Astrocyte (in vitro differentiated cells and primary cell): ENCODE measurements around the gene EARS2. TPM values are rescaled to one million over a fixed set of nuclear protein-coding genes. Genes with fewer than 3 reads are reported as not detected.

Experiments
- DNase-seq: peaks from one replicate; pipeline ENCODE4 v3.0.0-alpha.2; 2010; ENCODE audit warnings: low read depth
- FAIRE-seq: peaks from 2 replicates; lab custom pipeline; 2011; peaks lifted over from hg19 to GRCh38; lab: Jason Lieb, UNC
- H2AFZ ChIP-seq: 2 replicates; pipeline ENCODE4 v1.6.0; 2012; ENCODE audit warnings: low read depth, low read length, inconsistent platforms
- H3K27ac ChIP-seq: 2 replicates; pipeline ENCODE4 v1.5.1; 2011; ENCODE audit warnings: low read depth, low read length, inconsistent platforms
- H3K27me3 ChIP-seq: 2 replicates; pipeline ENCODE4 v1.6.0; 2011; ENCODE audit warnings: low read length, inconsistent platforms; ENCODE audit not compliant: insufficient read depth
- H3K36me3 ChIP-seq: 2 replicates; pipeline ENCODE4 v1.5.1; 2011; ENCODE audit warnings: low read length, inconsistent platforms; ENCODE audit not compliant: insufficient read depth
- H3K4me1 ChIP-seq: 2 replicates; pipeline ENCODE4 v1.5.1; 2011; ENCODE audit warnings: low read length, inconsistent platforms; ENCODE audit not compliant: insufficient read depth
- H3K4me2 ChIP-seq: 2 replicates; pipeline ENCODE4 v1.6.0; 2012; ENCODE audit warnings: low read length, inconsistent platforms
- H3K4me3 ChIP-seq: 2 replicates; pipeline ENCODE4 v1.5.1; 2011; ENCODE audit warnings: low read depth, mild to moderate bottlenecking, low read length, inconsistent platforms; ENCODE audit not compliant: insufficient read depth
- H3K79me2 ChIP-seq: 2 replicates; pipeline ENCODE4 v1.6.0; 2012; ENCODE audit warnings: mild to moderate bottlenecking, low read length, inconsistent platforms; ENCODE audit not compliant: insufficient read depth
- H3K9ac ChIP-seq: 2 replicates; pipeline ENCODE4 v1.6.0; 2012; ENCODE audit warnings: mild to moderate bottlenecking, low read length, inconsistent platforms
- H3K9me3 ChIP-seq: 2 replicates; pipeline ENCODE4 v1.5.1; 2012; ENCODE audit warnings: low read depth, mild to moderate bottlenecking, low read length, inconsistent platforms; ENCODE audit not compliant: insufficient read depth
- H4K20me1 ChIP-seq: 2 replicates; pipeline ENCODE4 v1.6.0; 2012; ENCODE audit warnings: low read length, inconsistent platforms; ENCODE audit not compliant: insufficient read depth
- H3K27ac Mint-ChIP-seq: one replicate; pipeline ENCODE4 v1.8.0; 2021; ENCODE audit warnings: mild to moderate bottlenecking, mixed read lengths; ENCODE audit not compliant: unreplicated experiment
- H3K27me3 Mint-ChIP-seq: one replicate; pipeline ENCODE4 v1.8.0; 2021; ENCODE audit warnings: low read depth, mixed read lengths; ENCODE audit not compliant: unreplicated experiment
- H3K36me3 Mint-ChIP-seq: one replicate; pipeline ENCODE4 v1.8.0; 2021; ENCODE audit warnings: low read depth, mixed read lengths; ENCODE audit not compliant: unreplicated experiment
- H3K4me1 Mint-ChIP-seq: one replicate; pipeline ENCODE4 v1.8.0; 2021; ENCODE audit warnings: low read depth, mixed read lengths; ENCODE audit not compliant: unreplicated experiment
- H3K4me3 Mint-ChIP-seq: one replicate; pipeline ENCODE4 v1.8.0; 2021; ENCODE audit warnings: mild to moderate bottlenecking, moderate library complexity, mixed read lengths; ENCODE audit not compliant: unreplicated experiment
- H3K9me3 Mint-ChIP-seq: one replicate; pipeline ENCODE4 v1.8.0; 2021; ENCODE audit warnings: mild to moderate bottlenecking, mixed read lengths; ENCODE audit not compliant: unreplicated experiment
- CTCF ChIP-seq: IDR thresholded peaks from 2 replicates; pipeline ENCODE4 v1.5.1; 2011; ENCODE audit warnings: low read depth, mild to moderate bottlenecking, inconsistent platforms, low read length, moderate library complexity; ENCODE audit not compliant: insufficient read depth
- EZH2 ChIP-seq: IDR thresholded peaks from 2 replicates; pipeline ENCODE4 v1.6.1; 2012; ENCODE audit warnings: mild to moderate bottlenecking, low read length, inconsistent platforms; ENCODE audit not compliant: insufficient read depth
- total RNA-seq: library from RNA; stranded (reverse); gene quantifications from 2 replicates; pipeline ENCODE4 v1.2.1, GENCODE V29; 2021

Gene EARS2
- total RNA-seq, 1 donor from 2014 or later, result 19.4 TPM

- Mint-ChIP-seq H3K4me3 (no peak overlapping the region), H3K4me1 (no peaks in the 10 kb centered on the region), H3K27ac (no peak overlapping the region), H3K36me3 (peaks cover 38% of the 10 kb centered on the region), H3K27me3 (no peaks in the 10 kb centered on the region), H3K9me3 (no peaks in the 10 kb centered on the region)
- no peak for DNase-seq
- H3K27me3 ChIP-seq, result no peaks in the 10 kb centered on the region
- TF ChIP-seq EZH2 (no peak), CTCF (no peak)
- no peaks in the 10 kb centered on the region for H3K9me3 ChIP-seq
- H2AFZ ChIP-seq, result no peak overlapping the region
- no peaks in the 10 kb centered on the region for H3K4me1 ChIP-seq
- H3K9ac ChIP-seq, result no peak overlapping the region
- no peak for FAIRE-seq
- no peak overlapping the region for H3K4me3 ChIP-seq
- peaks cover 22% of the 10 kb centered on the region for H3K36me3 ChIP-seq
- no peak overlapping the region for H3K27ac ChIP-seq
- H3K4me2 ChIP-seq, result no peak overlapping the region
- no peaks in the 10 kb centered on the region for H3K79me2 ChIP-seq
- peaks cover 3% of the 10 kb centered on the region for H4K20me1 ChIP-seq
These were observed 37.9 kb downstream of the EARS2 start for GRCh38 chr16:23519282-23519681.

- Mint-ChIP-seq H3K36me3 (peaks cover 30% of the 10 kb centered on the region), H3K27ac (no peak overlapping the region), H3K9me3 (no peaks in the 10 kb centered on the region), H3K4me3 (no peak overlapping the region), H3K27me3 (no peaks in the 10 kb centered on the region), H3K4me1 (no peaks in the 10 kb centered on the region)
- Histone ChIP-seq H3K9ac (no peak overlapping the region), H4K20me1 (peaks cover 3% of the 10 kb centered on the region), H3K4me1 (no peaks in the 10 kb centered on the region), H2AFZ (no peak overlapping the region), H3K4me2 (no peak overlapping the region), H3K4me3 (no peak overlapping the region), H3K36me3 (peaks cover 16% of the 10 kb centered on the region), H3K79me2 (no peaks in the 10 kb centered on the region), H3K9me3 (no peaks in the 10 kb centered on the region), H3K27ac (no peak overlapping the region), H3K27me3 (no peaks in the 10 kb centered on the region)
- DNase-seq (no peak), FAIRE-seq (no peak)
- TF ChIP-seq EZH2 (no peak), CTCF (no peak)
These were observed 38.7 kb downstream of the EARS2 start for GRCh38 chr16:23518435-23518891.

GRCh38 chr16:23516366-23517137 is 40.6 kb downstream of the EARS2 start:
- no peaks in the 10 kb centered on the region for H3K27me3 ChIP-seq
- no peaks in the 10 kb centered on the region for H3K4me1 ChIP-seq
- H3K9me3 Mint-ChIP-seq, result no peaks in the 10 kb centered on the region
- no peak overlapping the region for H3K4me3 ChIP-seq
- no peaks in the 10 kb centered on the region for H3K4me1 Mint-ChIP-seq
- peaks cover 3% of the 10 kb centered on the region for H4K20me1 ChIP-seq
- no peaks in the 10 kb centered on the region for H3K79me2 ChIP-seq
- peaks cover 16% of the 10 kb centered on the region for H3K36me3 Mint-ChIP-seq
- no peak overlapping the region for H3K27ac ChIP-seq
- H3K9ac ChIP-seq, result no peak overlapping the region
- H3K9me3 ChIP-seq, result no peaks in the 10 kb centered on the region
- H3K4me3 Mint-ChIP-seq, result no peak overlapping the region
- no peaks in the 10 kb centered on the region for H3K27me3 Mint-ChIP-seq
- no peak overlapping the region for H3K27ac Mint-ChIP-seq
- TF ChIP-seq CTCF, result no peak
- TF ChIP-seq EZH2, result no peak
- no peak overlapping the region for H3K4me2 ChIP-seq
- DNase-seq (no peak), FAIRE-seq (no peak)
- peaks cover 8% of the 10 kb centered on the region for H3K36me3 ChIP-seq
- no peak overlapping the region for H2AFZ ChIP-seq
